ENCODE data around the gene RPL39L.

- TF ChIP-seq EP300 (IDR thresholded peaks at IDR 0.05) (no peak), POLR2A (IDR thresholded peaks at IDR 0.05) (no peak), POLR2AphosphoS5 (IDR thresholded peaks at IDR 0.05) (no peak)
- TF ChIP-seq, protein P1, sequence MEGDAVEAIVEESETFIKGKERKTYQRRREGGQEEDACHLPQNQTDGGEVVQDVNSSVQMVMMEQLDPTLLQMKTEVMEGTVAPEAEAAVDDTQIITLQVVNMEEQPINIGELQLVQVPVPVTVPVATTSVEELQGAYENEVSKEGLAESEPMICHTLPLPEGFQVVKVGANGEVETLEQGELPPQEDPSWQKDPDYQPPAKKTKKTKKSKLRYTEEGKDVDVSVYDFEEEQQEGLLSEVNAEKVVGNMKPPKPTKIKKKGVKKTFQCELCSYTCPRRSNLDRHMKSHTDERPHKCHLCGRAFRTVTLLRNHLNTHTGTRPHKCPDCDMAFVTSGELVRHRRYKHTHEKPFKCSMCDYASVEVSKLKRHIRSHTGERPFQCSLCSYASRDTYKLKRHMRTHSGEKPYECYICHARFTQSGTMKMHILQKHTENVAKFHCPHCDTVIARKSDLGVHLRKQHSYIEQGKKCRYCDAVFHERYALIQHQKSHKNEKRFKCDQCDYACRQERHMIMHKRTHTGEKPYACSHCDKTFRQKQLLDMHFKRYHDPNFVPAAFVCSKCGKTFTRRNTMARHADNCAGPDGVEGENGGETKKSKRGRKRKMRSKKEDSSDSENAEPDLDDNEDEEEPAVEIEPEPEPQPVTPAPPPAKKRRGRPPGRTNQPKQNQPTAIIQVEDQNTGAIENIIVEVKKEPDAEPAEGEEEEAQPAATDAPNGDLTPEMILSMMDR (IDR thresholded peaks at IDR 0.05), result no peak
Observed at GRCh38 chr3:187077085-187077484, 62.2 kb downstream of the RPL39L start.
